ENCODE data around the gene TRIM61. TPM values are rescaled to one million over a fixed set of nuclear protein-coding genes. Genes with fewer than 3 reads are reported as not detected.

Gene TRIM61
- polyA plus RNA-seq, 1 experiment: 1.0 TPM

DNA sequence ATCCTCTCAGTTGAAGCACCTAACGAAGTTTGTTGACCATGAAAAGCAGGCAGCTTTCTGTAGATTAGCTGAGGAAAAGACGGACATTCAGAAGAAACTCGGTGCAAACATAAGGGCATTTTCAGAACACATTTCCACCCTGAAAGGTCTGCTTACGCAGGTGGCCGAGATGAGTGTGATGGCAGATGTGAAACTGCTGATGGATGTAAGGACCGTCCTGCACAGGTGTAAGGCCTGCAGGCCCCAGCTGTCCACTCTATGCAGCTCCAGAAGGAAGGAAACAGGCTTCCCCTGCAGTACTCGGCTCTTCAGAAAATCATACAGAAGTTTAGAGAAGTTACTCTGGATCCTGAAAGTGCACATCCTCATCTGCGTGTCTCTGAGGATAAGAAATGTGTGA is 33.5 kb upstream of the TRIM61 start:
- H3K4me3 ChIP-seq (ENCODE audit: low read depth, low read length): no peak overlapping the region
- no peaks in the 10 kb centered on the region; the same call in 1 of the 2 replicates for H3K27me3 ChIP-seq (ENCODE audit: control insufficient read depth, insufficient read depth, low read length)
- CTCF ChIA-PET: no interaction called here
- DNase-seq (ENCODE audit: low read depth): no peak
- POLR2A ChIA-PET: no interaction called here
- no peaks in the 10 kb centered on the region for H3K36me3 ChIP-seq (ENCODE audit: control insufficient read depth, insufficient read depth, low read length)
- TF ChIP-seq, protein P1, sequence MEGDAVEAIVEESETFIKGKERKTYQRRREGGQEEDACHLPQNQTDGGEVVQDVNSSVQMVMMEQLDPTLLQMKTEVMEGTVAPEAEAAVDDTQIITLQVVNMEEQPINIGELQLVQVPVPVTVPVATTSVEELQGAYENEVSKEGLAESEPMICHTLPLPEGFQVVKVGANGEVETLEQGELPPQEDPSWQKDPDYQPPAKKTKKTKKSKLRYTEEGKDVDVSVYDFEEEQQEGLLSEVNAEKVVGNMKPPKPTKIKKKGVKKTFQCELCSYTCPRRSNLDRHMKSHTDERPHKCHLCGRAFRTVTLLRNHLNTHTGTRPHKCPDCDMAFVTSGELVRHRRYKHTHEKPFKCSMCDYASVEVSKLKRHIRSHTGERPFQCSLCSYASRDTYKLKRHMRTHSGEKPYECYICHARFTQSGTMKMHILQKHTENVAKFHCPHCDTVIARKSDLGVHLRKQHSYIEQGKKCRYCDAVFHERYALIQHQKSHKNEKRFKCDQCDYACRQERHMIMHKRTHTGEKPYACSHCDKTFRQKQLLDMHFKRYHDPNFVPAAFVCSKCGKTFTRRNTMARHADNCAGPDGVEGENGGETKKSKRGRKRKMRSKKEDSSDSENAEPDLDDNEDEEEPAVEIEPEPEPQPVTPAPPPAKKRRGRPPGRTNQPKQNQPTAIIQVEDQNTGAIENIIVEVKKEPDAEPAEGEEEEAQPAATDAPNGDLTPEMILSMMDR (IDR thresholded peaks at IDR 0.05; ENCODE audit: insufficient read depth, low read depth, low read length): no peak

DNA sequence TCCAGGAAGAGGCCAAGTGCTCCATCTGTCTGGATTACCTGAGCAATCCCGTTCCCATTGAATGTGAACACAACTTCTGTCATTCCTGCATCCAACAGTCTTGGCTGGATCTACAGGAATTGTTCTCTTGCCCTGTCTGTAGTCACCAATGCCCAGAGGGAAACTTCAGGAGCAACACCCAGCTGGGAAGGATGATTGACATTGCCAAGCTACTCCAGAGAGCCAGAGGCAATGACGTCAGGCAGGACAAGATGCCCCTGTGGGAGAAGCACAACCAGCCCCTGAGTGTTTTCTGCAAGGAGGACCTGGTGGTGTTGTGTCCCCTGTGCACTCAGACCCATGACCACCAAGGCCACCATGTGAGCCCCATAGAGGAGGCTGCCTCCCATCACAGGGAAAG is 33.0 kb upstream of the TRIM61 start:
- ChIA-PET POLR2A (no interaction called here), CTCF (no interaction called here)
- no peak for DNase-seq (ENCODE audit: low read depth)
- Histone ChIP-seq H3K36me3 (ENCODE audit: control insufficient read depth, insufficient read depth, low read length) (no peaks in the 10 kb centered on the region), H3K27me3 (ENCODE audit: control insufficient read depth, insufficient read depth, low read length) (no peaks in the 10 kb centered on the region; the same call in 1 of the 2 replicates), H3K4me3 (ENCODE audit: low read depth, low read length) (no peak overlapping the region)
- TF ChIP-seq, protein P1 (IDR thresholded peaks at IDR 0.05; ENCODE audit: insufficient read depth, low read depth, low read length): no peak

DNA sequence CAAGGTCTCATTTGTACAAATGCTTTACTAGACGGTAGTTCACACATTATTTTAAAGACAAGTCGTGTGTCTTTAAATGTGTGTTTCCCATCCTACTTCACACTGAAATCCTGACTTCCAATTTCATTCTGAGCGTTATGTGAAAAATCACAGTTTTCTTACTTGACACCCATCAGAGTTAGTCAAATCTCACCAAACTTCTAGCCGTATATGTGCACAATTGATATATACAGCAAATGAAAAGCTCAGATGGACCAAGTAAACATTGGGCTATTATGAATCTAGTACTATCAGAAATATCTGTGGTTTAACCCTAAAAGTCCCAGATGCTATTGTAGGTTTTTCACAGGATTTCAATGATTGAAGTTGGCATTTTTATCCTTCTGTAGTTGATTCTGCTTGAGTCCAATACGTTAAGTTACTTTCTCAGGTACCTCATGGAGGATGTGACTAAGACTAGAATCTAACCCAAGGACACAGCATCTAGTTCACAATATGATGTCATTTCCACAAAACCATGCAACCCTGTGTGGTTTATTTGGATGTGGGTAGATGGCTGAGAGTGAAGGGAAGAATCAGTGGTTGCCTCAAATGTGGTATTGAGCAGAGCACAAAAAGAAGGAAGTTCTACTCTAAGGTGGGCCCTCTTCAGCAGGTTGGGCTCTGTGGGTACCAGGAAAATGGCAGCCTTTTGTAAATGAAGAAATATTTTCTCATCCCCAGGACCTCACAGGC is 32.2 kb upstream of the TRIM61 start:
- Histone ChIP-seq H3K36me3 (ENCODE audit: control insufficient read depth, insufficient read depth, low read length) (no peaks in the 10 kb centered on the region), H3K4me3 (ENCODE audit: low read depth, low read length) (no peak overlapping the region), H3K27me3 (ENCODE audit: control insufficient read depth, insufficient read depth, low read length) (no peaks in the 10 kb centered on the region; the same call in 1 of the 2 replicates)
- DNase-seq (ENCODE audit: low read depth): no peak
- POLR2A ChIA-PET: interaction anchor here (0.5 kb wide), 1 partner anchor 1445 kb away, joined by 6 read pairs; no protein-coding TSS in a partner anchor
- CTCF ChIA-PET: no interaction called here
- TF ChIP-seq, protein P1 (IDR thresholded peaks at IDR 0.05; ENCODE audit: insufficient read depth, low read depth, low read length): no peak

DNA sequence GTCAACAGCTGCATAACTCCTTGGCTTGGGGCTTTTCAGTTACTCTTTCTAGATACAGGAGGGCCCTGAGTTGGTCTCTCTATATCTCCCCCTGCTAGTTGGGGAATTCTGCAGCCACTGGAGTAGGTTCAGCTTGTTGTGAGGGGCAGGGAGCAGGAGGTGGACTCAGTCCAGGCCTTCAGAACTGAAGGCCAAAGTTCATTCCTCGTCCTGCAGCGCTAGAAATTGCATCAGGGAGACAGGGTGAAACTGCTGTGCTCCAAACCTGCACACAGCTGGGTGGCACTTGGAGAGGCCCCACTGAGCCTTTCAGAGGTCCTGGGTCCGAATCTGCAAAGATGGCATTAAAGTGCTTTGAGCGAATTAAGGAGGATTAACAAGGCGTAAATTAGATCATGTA is 29.4 kb upstream of the TRIM61 start:
- Histone ChIP-seq H3K4me3 (ENCODE audit: low read depth, low read length) (no peak overlapping the region), H3K27me3 (ENCODE audit: control insufficient read depth, insufficient read depth, low read length) (no peaks in the 10 kb centered on the region; the same call in 1 of the 2 replicates), H3K36me3 (ENCODE audit: control insufficient read depth, insufficient read depth, low read length) (no peaks in the 10 kb centered on the region)
- CTCF ChIA-PET: interaction anchor here (1.1 kb wide), 1 partner anchor 10 kb away, joined by 3 read pairs; no protein-coding TSS in a partner anchor
- DNase-seq (ENCODE audit: low read depth): no peak
- POLR2A ChIA-PET: no interaction called here
- TF ChIP-seq, protein P1 (IDR thresholded peaks at IDR 0.05; ENCODE audit: insufficient read depth, low read depth, low read length): no peak

DNA sequence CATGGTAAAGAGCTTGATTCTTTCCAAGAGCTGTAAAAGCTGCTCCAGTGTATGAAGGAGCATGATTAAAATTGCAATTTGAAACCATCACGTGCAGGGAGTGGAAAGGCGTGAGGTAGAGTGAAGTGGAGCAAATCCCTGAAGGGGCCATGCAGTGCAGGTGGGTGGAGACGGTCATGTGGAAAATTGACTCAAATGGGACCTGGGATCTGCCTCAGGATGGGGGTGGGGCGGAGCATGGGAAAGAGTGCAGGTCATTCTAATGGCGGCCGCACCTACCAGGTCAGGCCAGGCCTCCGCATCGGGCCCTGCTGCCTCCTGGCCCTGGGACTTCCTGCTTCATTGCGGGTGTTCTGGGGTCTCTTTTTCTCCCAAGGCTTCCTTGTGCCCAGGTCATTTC is 29.0 kb upstream of the TRIM61 start:
- H3K36me3 ChIP-seq (ENCODE audit: control insufficient read depth, insufficient read depth, low read length): no peaks in the 10 kb centered on the region
- CTCF ChIA-PET: no interaction called here
- TF ChIP-seq, protein P1 (IDR thresholded peaks at IDR 0.05; ENCODE audit: insufficient read depth, low read depth, low read length): no peak
- DNase-seq (ENCODE audit: low read depth): no peak
- no peak overlapping the region for H3K4me3 ChIP-seq (ENCODE audit: low read depth, low read length)
- no peaks in the 10 kb centered on the region; the same call in 1 of the 2 replicates for H3K27me3 ChIP-seq (ENCODE audit: control insufficient read depth, insufficient read depth, low read length)
- POLR2A ChIA-PET: no interaction called here
